Measurements from ENCODE around the gene DENND6B.

DNA sequence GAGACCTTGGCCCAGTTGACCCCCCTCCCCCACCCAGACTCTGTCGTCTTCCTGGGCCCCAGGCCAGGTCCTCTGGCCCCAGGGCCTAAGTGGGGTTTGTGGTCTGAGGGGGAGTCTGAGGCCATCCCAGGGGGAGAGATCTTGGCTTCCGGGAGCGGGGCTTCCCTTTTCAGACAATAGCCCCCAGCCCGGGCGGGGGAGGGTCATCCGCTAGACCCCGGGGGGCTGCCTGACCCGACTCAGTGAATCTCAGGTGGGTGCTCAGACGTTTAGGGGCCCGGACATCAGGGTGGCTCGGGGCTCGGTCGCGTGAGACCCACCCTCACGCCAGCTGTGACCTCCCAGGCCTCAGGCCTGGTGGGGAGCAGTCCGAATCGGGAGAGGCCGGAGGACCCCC is 57.2 kb downstream of the DENND6B start:
- TF ChIP-seq, protein P1, sequence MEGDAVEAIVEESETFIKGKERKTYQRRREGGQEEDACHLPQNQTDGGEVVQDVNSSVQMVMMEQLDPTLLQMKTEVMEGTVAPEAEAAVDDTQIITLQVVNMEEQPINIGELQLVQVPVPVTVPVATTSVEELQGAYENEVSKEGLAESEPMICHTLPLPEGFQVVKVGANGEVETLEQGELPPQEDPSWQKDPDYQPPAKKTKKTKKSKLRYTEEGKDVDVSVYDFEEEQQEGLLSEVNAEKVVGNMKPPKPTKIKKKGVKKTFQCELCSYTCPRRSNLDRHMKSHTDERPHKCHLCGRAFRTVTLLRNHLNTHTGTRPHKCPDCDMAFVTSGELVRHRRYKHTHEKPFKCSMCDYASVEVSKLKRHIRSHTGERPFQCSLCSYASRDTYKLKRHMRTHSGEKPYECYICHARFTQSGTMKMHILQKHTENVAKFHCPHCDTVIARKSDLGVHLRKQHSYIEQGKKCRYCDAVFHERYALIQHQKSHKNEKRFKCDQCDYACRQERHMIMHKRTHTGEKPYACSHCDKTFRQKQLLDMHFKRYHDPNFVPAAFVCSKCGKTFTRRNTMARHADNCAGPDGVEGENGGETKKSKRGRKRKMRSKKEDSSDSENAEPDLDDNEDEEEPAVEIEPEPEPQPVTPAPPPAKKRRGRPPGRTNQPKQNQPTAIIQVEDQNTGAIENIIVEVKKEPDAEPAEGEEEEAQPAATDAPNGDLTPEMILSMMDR (IDR thresholded peaks at IDR 0.05; ENCODE audit: low read length) = no peak
- no peak for TF ChIP-seq EZH2phosphoT487 (IDR thresholded peaks at IDR 0.05; ENCODE audit: low read length)

All from MM.1S (cell line).